HepG2 (cell line): ENCODE results near the gene CCND1. TPM values are rescaled to one million over a fixed set of nuclear protein-coding genes. Genes with fewer than 3 reads are reported as not detected.

Experiments
- CCDC6 ChIP-seq: sonication (generic); formaldehyde crosslinking; IDR thresholded peaks from 2 replicates; pipeline ENCODE4 v1.8.1; 2022; ENCODE audit warnings: mild to moderate bottlenecking, missing genetic modification reagents, moderate library complexity
- FOSL1 ChIP-seq: sonication (generic); formaldehyde crosslinking; IDR thresholded peaks from 2 replicates; pipeline ENCODE4 v1.9.0; 2021; ENCODE audit warnings: missing genetic modification reagents, borderline replicate concordance
- GABPA ChIP-seq, 2 experiments: IDR thresholded peaks; 2 replicates each; pipeline ENCODE4 v1.6.1; 2011 to 2016; ENCODE audit warnings: low read depth in 2 of 2, low read length in 1 of 2, missing biosample characterization in 1 of 2, missing genetic modification characterization in 1 of 2
- GABPB1 ChIP-seq: IDR thresholded peaks from 2 replicates; pipeline ENCODE4 v1.6.1; 2016; ENCODE audit warnings: mild to moderate bottlenecking, missing genetic modification reagents, moderate library complexity, missing compliant biosample characterization
- GMEB2 ChIP-seq: IDR thresholded peaks from 2 replicates; pipeline ENCODE4 v1.6.1; 2016; ENCODE audit warnings: missing biosample characterization, missing genetic modification reagents, low read depth
- GTF2F1 ChIP-seq: fragments of 150-350 bp; IDR thresholded peaks from 2 replicates; pipeline ENCODE4 v1.6.1; 2014; ENCODE audit warnings: low read length
- HDAC6 ChIP-seq: fragments of 200-600 bp; sonication (generic); IDR thresholded peaks from 2 replicates; pipeline ENCODE4 v1.7.0; 2017; ENCODE audit warnings: mild to moderate bottlenecking, antibody characterized with exemption, low read length, low read depth
- KLF16 ChIP-seq, 2 experiments: sonication (generic) in 1 of 2; formaldehyde crosslinking in 1 of 2; IDR thresholded peaks; 2 replicates each; pipeline versions ENCODE4 v1.6.1 to v1.8.0; 2016 to 2023; ENCODE audit warnings: missing genetic modification reagents in 2 of 2, missing compliant biosample characterization in 1 of 2
- MBNL3 ChIP-seq: fragments of 250-450 bp; sonication (Bioruptor Pico); conservative IDR thresholded peaks from 2 replicates; pipeline ENCODE4 v1.8.0; 2022; ENCODE audit warnings: mild to moderate bottlenecking, inconsistent platforms
- MED13 ChIP-seq: sonication (generic); formaldehyde crosslinking; IDR thresholded peaks from 2 replicates; pipeline ENCODE4 v1.5.0; 2020; ENCODE audit warnings: missing genetic modification reagents
- ONECUT2 ChIP-seq: sonication (generic); formaldehyde crosslinking; IDR thresholded peaks from 2 replicates; pipeline ENCODE4 v1.4.0; 2020; ENCODE audit warnings: missing genetic modification reagents
- RBAK ChIP-seq: sonication (generic); formaldehyde crosslinking; IDR thresholded peaks from 2 replicates; pipeline ENCODE4 v1.5.1; 2020; ENCODE audit warnings: mild to moderate bottlenecking, missing genetic modification reagents
- ZBTB3 ChIP-seq: sonication (generic); formaldehyde crosslinking; IDR thresholded peaks from 2 replicates; pipeline ENCODE4 v1.4.0; 2020; ENCODE audit warnings: low read depth, mild to moderate bottlenecking, moderate library complexity, missing genetic modification reagents, borderline replicate concordance
- ZBTB8A ChIP-seq: sonication (generic); formaldehyde crosslinking; IDR thresholded peaks from 2 replicates; pipeline ENCODE4 v1.4.0; 2020; ENCODE audit warnings: mild to moderate bottlenecking, low read depth, missing genetic modification reagents, borderline replicate concordance
- ZKSCAN8 ChIP-seq: IDR thresholded peaks from 2 replicates; pipeline ENCODE4 v1.6.1; 2016; ENCODE audit warnings: borderline replicate concordance, missing genetic modification reagents, missing compliant biosample characterization
- ZNF143 ChIP-seq: sonication (generic); formaldehyde crosslinking; IDR thresholded peaks from 2 replicates; pipeline ENCODE4 v1.4.0; 2020; ENCODE audit warnings: missing genetic modification reagents
- ZNF441 ChIP-seq: sonication (generic); formaldehyde crosslinking; IDR thresholded peaks from 2 replicates; pipeline ENCODE4 v1.7.0; 2021; ENCODE audit warnings: missing genetic modification reagents, borderline replicate concordance
- ZNF501 ChIP-seq: sonication (generic); formaldehyde crosslinking; IDR thresholded peaks from 2 replicates; pipeline ENCODE4 v1.5.1; 2020; ENCODE audit warnings: mild to moderate bottlenecking, moderate library complexity, missing genetic modification reagents
- ZNF577 ChIP-seq: sonication (generic); formaldehyde crosslinking; IDR thresholded peaks from 2 replicates; pipeline ENCODE4 v1.4.0; 2020; ENCODE audit warnings: mild to moderate bottlenecking, low read depth, missing genetic modification reagents, borderline replicate concordance
- polyA plus RNA-seq, 8 experiments: library from polyadenylated mRNA; depleted of rRNA in 3 of 8; stranded (reverse) in 7 of 8; unstranded in 1 of 8; fragments of >200 nt; fragmentation: Illumina TruSeq in 4 of 8; extraction: Trizol in 4 of 8; gene quantifications; 2 replicates each; pipeline versions ENCODE4 v1.2.1 to v1.2.3, GENCODE V29; 2011 to 2016; ENCODE audit warnings: low read depth in 4 of 8, missing spikeins in 1 of 8, mixed read lengths in 1 of 8; ENCODE audit not compliant: insufficient read depth in 1 of 8
- total RNA-seq, 5 experiments: library from RNA; depleted of rRNA; stranded (reverse); fragments of >200 nt; fragmentation: Illumina TruSeq; extraction: Trizol; gene quantifications; 2 replicates each; pipeline ENCODE4 v1.2.3, GENCODE V29; 2016; ENCODE audit warnings: low read depth in 1 of 5
- TF ChIP-seq, protein P1 (sequence below): sonication (generic); formaldehyde crosslinking; IDR thresholded peaks from 2 replicates; pipeline ENCODE4 v1.4.0; 2020; ENCODE audit warnings: mild to moderate bottlenecking, missing genetic modification reagents, borderline replicate concordance
- TF ChIP-seq, protein P2 (sequence below): IDR thresholded peaks from 2 replicates; pipeline ENCODE4 v1.6.1; 2016; ENCODE audit warnings: low read depth, control low read depth
- TF ChIP-seq, protein P3 (sequence below): sonication (generic); formaldehyde crosslinking; IDR thresholded peaks from 2 replicates; pipeline ENCODE4 v1.8.1; 2022; ENCODE audit warnings: mild to moderate bottlenecking, missing genetic modification reagents

CCND1 gene
- total and polyA plus RNA-seq, 2 of the 13 experiments (the other 11 are each of a cell fraction or from before 2014, with no cell fraction given), result 107 to 136 TPM

GRCh38 chr11:69702239-69702691 lies 61.3 kb downstream of the CCND1 start (continued):
- TF ChIP-seq, protein P1, sequence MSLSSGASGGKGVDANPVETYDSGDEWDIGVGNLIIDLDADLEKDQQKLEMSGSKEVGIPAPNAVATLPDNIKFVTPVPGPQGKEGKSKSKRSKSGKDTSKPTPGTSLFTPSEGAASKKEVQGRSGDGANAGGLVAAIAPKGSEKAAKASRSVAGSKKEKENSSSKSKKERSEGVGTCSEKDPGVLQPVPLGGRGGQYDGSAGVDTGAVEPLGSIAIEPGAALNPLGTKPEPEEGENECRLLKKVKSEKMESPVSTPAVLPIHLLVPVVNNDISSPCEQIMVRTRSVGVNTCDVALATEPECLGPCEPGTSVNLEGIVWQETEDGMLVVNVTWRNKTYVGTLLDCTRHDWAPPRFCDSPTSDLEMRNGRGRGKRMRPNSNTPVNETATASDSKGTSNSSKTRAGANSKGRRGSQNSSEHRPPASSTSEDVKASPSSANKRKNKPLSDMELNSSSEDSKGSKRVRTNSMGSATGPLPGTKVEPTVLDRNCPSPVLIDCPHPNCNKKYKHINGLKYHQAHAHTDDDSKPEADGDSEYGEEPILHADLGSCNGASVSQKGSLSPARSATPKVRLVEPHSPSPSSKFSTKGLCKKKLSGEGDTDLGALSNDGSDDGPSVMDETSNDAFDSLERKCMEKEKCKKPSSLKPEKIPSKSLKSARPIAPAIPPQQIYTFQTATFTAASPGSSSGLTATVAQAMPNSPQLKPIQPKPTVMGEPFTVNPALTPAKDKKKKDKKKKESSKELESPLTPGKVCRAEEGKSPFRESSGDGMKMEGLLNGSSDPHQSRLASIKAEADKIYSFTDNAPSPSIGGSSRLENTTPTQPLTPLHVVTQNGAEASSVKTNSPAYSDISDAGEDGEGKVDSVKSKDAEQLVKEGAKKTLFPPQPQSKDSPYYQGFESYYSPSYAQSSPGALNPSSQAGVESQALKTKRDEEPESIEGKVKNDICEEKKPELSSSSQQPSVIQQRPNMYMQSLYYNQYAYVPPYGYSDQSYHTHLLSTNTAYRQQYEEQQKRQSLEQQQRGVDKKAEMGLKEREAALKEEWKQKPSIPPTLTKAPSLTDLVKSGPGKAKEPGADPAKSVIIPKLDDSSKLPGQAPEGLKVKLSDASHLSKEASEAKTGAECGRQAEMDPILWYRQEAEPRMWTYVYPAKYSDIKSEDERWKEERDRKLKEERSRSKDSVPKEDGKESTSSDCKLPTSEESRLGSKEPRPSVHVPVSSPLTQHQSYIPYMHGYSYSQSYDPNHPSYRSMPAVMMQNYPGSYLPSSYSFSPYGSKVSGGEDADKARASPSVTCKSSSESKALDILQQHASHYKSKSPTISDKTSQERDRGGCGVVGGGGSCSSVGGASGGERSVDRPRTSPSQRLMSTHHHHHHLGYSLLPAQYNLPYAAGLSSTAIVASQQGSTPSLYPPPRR (CRISPR knock-in tag), result peak; percentile 73; the same call in 1 of the 2 replicates
- TF ChIP-seq, protein P2, sequence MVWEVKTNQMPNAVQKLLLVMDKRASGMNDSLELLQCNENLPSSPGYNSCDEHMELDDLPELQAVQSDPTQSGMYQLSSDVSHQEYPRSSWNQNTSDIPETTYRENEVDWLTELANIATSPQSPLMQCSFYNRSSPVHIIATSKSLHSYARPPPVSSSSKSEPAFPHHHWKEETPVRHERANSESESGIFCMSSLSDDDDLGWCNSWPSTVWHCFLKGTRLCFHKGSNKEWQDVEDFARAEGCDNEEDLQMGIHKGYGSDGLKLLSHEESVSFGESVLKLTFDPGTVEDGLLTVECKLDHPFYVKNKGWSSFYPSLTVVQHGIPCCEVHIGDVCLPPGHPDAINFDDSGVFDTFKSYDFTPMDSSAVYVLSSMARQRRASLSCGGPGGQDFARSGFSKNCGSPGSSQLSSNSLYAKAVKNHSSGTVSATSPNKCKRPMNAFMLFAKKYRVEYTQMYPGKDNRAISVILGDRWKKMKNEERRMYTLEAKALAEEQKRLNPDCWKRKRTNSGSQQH (CRISPR knock-in tag), result no peak
- TF ChIP-seq ZBTB8A (CRISPR knock-in tag) (no peak), ZBTB3 (CRISPR knock-in tag) (no peak), GTF2F1 (no peak), RBAK (CRISPR knock-in tag) (no peak), HDAC6 (no peak), GABPA (IDR thresholded peaks at IDR 0.05; ENCODE audit: low read depth, low read length) (no peak), GABPA (CRISPR knock-in tag; IDR thresholded peaks at IDR 0.05; ENCODE audit: low read depth) (peak; percentile 72), ZNF577 (CRISPR knock-in tag) (no peak), ZKSCAN8 (CRISPR knock-in tag) (no peak), ONECUT2 (CRISPR knock-in tag) (no peak), KLF16 (CRISPR knock-in tag; IDR thresholded peaks at IDR 0.05) (no peak), ZNF441 (no peak; the same call in 1 of the 2 replicates), MED13 (0 out of 2 replicates have a peak, but pooled peaks have one; percentile 50), GABPB1 (peak; percentile 88), GMEB2 (CRISPR knock-in tag) (no peak), ZNF501 (CRISPR knock-in tag) (no peak), CCDC6 (CRISPR knock-in tag) (no peak), FOSL1 (no peak), ZNF143 (no peak), MBNL3 (no peak)
- TF ChIP-seq, protein P3, sequence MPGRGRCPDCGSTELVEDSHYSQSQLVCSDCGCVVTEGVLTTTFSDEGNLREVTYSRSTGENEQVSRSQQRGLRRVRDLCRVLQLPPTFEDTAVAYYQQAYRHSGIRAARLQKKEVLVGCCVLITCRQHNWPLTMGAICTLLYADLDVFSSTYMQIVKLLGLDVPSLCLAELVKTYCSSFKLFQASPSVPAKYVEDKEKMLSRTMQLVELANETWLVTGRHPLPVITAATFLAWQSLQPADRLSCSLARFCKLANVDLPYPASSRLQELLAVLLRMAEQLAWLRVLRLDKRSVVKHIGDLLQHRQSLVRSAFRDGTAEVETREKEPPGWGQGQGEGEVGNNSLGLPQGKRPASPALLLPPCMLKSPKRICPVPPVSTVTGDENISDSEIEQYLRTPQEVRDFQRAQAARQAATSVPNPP, result no peak
